ENCODE measurements around the gene MMP7.

MMP7 gene

GRCh38 chr11:102491969-102492368 lies 38.6 kb downstream of the MMP7 start:
- no peak for DNase-seq

- DNase-seq, result no peak
Measured at GRCh38 chr11:102489186-102490145, 41.1 kb downstream of the MMP7 start.

GRCh38 chr11:102488208-102488607 lies 42.3 kb downstream of the MMP7 start:
- no peak for DNase-seq

GRCh38 chr11:102487214-102487613 lies 43.3 kb downstream of the MMP7 start:
- DNase-seq, result no peak

GRCh38 chr11:102486584-102486983 lies 44.0 kb downstream of the MMP7 start:
- no peak for DNase-seq

GRCh38 chr11:102485095-102485722 lies 45.3 kb downstream of the MMP7 start:
- no peak for DNase-seq

GRCh38 chr11:102482433-102482832 lies 48.1 kb downstream of the MMP7 start:
- no peak for DNase-seq

- no peak for DNase-seq
Measured at GRCh38 chr11:102479733-102480132, 50.8 kb downstream of the MMP7 start.

GRCh38 chr11:102478673-102479299 lies 51.8 kb downstream of the MMP7 start:
- no peak for DNase-seq

- DNase-seq, result no peak
Measured at GRCh38 chr11:102476812-102477211, 53.7 kb downstream of the MMP7 start.

GRCh38 chr11:102476069-102476468 lies 54.5 kb downstream of the MMP7 start:
- DNase-seq, result no peak

- no peak for DNase-seq
Measured at GRCh38 chr11:102473543-102473942, 57.0 kb downstream of the MMP7 start.

- DNase-seq, result no peak
Measured at GRCh38 chr11:102472127-102472526, 58.4 kb downstream of the MMP7 start.

- no peak for DNase-seq
Measured at GRCh38 chr11:102471474-102471873, 59.1 kb downstream of the MMP7 start.
